GM12873 (cell line): ENCODE results near the gene LPP.

Source experiments
- TF ChIP-seq, protein P1 (sequence below): IDR thresholded peaks from 2 replicates; pipeline ENCODE4 v1.5.1; 2012; ENCODE audit warnings: low read depth, mild to moderate bottlenecking, moderate library complexity, low read length, control low read depth; ENCODE audit not compliant: insufficient read depth; ENCODE audit errors: missing control alignments

The LPP gene

DNA sequence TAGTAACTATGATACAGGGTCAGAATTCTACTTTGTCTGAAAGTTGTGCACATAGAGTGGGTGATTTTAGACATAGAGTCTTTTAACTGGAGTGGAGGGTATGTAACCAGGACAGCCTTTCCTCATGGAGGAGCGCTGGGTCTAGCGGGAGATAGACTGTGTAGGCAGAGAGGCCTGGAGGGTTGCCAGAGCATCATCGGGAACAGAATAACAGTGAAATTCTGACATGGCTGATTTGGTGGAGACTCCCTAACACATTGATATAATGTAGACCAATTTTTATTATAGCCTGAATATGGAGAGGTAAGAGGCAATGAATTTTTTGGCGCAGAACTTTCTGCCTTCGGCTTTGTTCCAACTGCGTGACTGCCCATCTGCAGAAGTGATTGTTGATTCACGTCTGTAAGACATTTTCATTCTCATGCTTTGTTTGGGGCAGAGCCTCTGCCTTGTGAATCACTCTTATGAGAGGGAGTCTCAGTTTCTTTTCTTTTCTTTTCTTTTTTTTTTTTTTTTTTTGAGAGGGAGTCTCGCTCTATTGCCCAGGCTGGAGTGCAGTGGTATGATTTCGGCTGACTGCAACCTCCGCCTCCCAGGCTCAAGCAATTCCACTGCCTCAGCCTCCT is 16.0 kb downstream of the LPP start:
- TF ChIP-seq, protein P1, sequence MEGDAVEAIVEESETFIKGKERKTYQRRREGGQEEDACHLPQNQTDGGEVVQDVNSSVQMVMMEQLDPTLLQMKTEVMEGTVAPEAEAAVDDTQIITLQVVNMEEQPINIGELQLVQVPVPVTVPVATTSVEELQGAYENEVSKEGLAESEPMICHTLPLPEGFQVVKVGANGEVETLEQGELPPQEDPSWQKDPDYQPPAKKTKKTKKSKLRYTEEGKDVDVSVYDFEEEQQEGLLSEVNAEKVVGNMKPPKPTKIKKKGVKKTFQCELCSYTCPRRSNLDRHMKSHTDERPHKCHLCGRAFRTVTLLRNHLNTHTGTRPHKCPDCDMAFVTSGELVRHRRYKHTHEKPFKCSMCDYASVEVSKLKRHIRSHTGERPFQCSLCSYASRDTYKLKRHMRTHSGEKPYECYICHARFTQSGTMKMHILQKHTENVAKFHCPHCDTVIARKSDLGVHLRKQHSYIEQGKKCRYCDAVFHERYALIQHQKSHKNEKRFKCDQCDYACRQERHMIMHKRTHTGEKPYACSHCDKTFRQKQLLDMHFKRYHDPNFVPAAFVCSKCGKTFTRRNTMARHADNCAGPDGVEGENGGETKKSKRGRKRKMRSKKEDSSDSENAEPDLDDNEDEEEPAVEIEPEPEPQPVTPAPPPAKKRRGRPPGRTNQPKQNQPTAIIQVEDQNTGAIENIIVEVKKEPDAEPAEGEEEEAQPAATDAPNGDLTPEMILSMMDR, result no peak

DNA sequence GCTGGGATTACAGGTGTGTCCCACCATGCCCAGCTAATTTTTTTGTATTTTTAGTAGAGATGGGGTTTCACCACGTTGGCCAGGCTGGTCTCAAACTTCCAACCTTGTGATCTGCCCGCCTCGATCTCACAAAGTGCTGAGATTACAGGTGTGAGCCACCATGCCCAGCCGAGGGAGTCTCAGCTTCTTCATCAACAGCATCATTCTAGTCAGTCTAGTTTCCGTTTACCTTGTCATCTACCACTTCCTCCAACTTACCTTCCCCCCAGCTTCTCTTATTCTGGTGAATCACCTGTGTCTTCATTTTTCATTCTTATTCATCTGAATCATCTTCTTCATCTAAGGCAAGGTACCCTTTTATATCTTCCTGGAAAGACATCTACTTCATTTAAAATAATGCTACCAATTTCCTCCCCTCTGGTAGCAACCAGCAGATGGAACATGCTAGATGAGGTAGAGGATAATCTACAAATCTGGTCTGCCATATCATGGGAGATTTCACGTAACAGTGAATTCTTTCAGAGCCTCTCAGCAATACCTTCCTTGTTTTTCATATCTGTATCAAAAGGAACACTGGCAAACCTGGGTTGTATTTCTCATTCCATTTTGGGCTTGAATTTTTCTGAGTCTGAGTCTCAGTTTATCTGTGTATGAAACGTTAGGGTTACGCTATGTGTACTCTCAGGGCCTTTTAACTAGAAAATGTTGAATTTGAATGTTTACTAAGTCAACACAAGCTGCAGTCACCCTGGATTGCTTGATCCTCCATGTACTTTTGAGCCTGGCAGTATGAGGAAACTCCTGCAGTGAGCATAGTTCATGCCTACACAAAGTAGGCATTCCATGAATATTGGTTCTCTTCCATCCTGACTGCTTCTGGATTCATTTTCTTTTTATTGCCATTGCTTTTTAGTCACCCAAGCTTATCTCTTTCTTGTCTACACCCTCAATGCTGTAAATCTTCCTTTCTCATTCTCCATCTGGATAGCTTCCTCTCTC is 16.8 kb downstream of the LPP start:
- TF ChIP-seq, protein P1, result no peak

DNA sequence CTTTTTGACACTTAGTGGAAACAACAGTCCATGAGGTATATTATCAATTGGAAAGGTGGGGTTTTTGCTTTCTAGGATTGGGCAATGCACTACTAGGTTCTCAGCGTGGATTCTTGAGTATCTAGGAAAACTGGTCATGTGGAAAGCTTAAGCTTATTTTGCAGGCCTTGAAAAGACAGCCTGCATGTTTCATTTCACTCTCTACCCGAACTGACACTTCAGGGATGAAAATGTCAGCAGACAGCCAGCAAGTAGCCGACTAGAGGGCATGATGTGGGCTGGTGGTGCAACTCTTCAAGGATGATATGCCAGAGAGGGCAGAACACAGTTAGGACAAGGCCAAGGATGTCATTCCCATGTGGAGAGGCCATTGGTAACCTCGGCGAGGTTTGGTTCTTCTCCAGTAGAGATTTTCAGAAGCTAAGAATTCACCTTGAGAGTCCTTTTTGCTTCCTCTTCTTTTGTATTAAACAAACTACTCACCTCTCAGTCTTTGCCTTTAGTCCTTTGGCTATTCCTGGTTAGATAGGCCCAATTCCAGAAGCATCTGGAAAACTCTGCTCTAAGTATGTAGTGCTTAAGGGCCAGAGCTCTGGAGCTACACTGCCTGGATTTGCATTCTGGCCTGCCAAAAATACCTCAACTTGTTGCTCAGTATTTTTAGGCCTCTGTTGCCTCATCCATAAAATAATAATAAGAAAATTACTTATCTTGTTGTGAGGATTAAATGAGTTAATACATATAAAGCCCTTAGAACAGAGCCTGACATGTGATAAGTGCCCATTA is 17.9 kb downstream of the LPP start:
- TF ChIP-seq, protein P1, result no peak

DNA sequence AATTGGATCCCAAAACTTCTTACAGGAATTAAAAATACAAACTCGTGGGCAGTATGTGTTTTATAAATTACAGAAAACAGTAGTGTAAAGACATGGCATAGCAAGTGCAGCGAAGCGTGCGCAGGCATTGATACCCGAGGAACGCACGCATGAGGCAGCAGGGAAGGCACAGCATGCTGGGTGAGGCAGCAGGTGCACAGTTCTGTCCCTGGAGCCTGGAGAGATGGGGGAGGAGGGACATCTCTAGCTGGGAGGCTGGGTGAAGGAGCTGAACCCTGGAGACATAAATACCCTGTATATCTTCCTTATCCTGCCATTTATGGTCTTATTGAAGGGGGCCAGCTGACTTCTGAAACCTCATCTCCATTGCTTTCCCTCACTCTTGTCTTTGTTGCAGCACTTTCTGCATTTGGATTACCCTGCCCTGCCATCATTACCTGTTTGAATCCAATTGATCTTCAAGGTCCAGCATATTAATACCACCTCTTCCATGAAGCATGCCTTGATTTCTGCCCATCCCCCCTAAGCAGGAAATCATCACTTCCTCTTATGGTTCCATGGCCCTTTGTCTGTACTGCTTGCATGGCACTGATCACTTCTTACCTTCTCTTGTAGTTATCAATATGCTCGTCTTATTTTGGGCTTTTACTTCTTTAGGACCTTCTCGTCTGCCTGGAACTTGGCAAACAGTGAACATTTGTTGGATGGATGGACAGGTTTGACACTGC is 20.5 kb downstream of the LPP start:
- TF ChIP-seq, protein P1, result no peak

DNA sequence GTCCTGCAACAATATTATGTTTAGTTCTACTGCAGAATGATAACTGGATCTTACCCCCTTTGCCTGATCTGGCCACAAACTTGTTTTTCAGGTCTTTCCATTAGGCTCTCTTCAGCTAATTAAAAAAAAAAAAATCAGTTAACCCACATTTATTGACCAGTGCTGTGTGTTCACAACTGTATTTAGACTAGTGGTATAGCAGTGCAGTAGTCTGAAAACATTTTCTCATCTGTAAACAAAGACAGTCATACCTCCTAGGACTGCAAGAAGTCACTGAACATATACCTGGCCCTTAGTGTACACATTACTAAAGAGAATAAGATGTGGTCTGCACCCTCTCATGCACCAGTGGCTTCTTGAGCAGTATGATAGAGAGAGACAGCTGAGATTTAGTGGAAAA is 22.5 kb downstream of the LPP start:
- TF ChIP-seq, protein P1, result no peak

DNA sequence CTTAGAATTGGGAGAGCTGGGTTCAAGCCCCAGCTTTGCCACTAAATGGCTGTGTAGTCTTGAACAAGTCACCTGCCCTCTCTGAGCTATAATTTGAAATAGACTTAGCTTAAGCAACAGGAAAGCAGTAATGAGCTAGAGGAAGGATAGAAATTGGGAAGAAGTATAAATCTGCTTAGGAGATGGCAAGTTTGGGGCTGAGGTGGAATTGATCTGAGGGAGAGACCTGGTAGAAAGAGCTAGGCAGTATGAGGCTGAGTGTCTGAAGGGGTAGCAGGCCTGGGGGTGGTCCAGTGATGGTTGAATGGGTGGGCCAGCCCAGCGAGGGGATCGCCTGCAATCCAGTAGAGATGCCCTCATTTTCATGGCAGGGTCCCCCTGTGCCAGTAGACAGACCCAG is 22.9 kb downstream of the LPP start:
- TF ChIP-seq, protein P1, result no peak
